Glutamatergic neuron (in vitro differentiated cells): ENCODE measurements around the gene ALKBH6. TPM values are rescaled to one million over a fixed set of nuclear protein-coding genes. Genes with fewer than 3 reads are reported as not detected.
"Not testable (repeated sequence)": the region's sequence is repeated elsewhere in the genome, so short reads cannot be mapped to it uniquely, and the experiment has no call there.

ENCODE experiments used
- DNase-seq: peaks from one replicate; pipeline ENCODE4 v3.0.0; 2022
- H3K27ac Mint-ChIP-seq: one replicate; pipeline ENCODE4 v1.8.0; 2020; ENCODE audit warnings: mild to moderate bottlenecking, mixed read lengths, inconsistent platforms; ENCODE audit not compliant: unreplicated experiment
- H3K27me3 Mint-ChIP-seq: one replicate; pipeline ENCODE4 v1.8.0; 2020; ENCODE audit warnings: mild to moderate bottlenecking, moderate library complexity, mixed read lengths, inconsistent platforms; ENCODE audit not compliant: unreplicated experiment
- H3K36me3 Mint-ChIP-seq: one replicate; pipeline ENCODE4 v1.8.0; 2020; ENCODE audit warnings: mild to moderate bottlenecking, mixed read lengths, inconsistent platforms; ENCODE audit not compliant: unreplicated experiment
- H3K4me1 Mint-ChIP-seq: one replicate; pipeline ENCODE4 v1.8.0; 2020; ENCODE audit warnings: mild to moderate bottlenecking, low read depth, mixed read lengths, inconsistent platforms; ENCODE audit not compliant: unreplicated experiment
- H3K4me3 Mint-ChIP-seq: one replicate; pipeline ENCODE4 v1.8.0; 2020; ENCODE audit warnings: mild to moderate bottlenecking, mixed read lengths, inconsistent platforms; ENCODE audit not compliant: unreplicated experiment
- H3K9me3 Mint-ChIP-seq: one replicate; pipeline ENCODE4 v1.8.0; 2020; ENCODE audit warnings: mild to moderate bottlenecking, moderate library complexity, mixed read lengths, inconsistent platforms; ENCODE audit not compliant: unreplicated experiment
- CTCF ChIP-seq: fragments of 200-600 bp; sonication (generic); IDR thresholded peaks from one replicate; pipeline ENCODE4 v1.5.0; 2021; ENCODE audit not compliant: partially characterized antibody, unreplicated experiment
- total RNA-seq: library from RNA; stranded (reverse); fragmentation: NEBNext Ultra II Directional; extraction: Animal tissue kit (Norgen Biotek cat#: 25700); gene quantifications from one replicate; pipeline ENCODE4 v1.2.1, GENCODE V29; 2021; ENCODE audit not compliant: unreplicated experiment

ALKBH6 gene
- total RNA-seq, 1 donor from 2014 or later: 29.5 TPM

- no peak for DNase-seq
- Mint-ChIP-seq H3K36me3 (no peaks in the 10 kb centered on the region), H3K27me3 (peaks cover 9% of the 10 kb centered on the region), H3K4me3 (no peak overlapping the region), H3K27ac (no peak overlapping the region), H3K4me1 (no peaks in the 10 kb centered on the region), H3K9me3 (no peaks in the 10 kb centered on the region)
- TF ChIP-seq CTCF: no peak
Measured at GRCh38 chr19:36041831-36042230, 27.8 kb upstream of the ALKBH6 start.

DNA sequence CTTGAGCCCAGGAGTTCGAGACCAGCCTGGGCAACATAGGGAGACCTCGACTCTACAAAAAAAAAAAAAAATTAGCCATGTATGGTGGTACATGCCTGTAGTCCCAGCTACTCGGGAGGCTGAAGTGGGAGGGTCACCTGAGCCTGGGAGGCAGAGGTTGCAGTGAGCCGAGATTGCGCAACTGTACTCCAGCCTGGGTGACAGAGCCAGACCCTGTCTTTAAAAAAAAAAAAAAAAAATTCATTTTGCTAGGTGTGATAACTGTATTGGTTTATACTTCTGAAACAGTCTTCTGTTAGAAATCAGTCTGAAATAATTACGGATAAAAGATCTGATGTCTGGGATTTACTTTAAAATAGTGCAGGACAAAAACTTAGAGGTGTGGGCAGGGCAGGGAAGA is 27.1 kb upstream of the ALKBH6 start:
- H3K27me3 Mint-ChIP-seq, H3K4me3 Mint-ChIP-seq, H3K36me3 Mint-ChIP-seq, H3K27ac Mint-ChIP-seq, H3K9me3 Mint-ChIP-seq, DNase-seq, H3K4me1 Mint-ChIP-seq: not testable (repeated sequence)

GRCh38 chr19:36040495-36040894 is 26.5 kb upstream of the ALKBH6 start:
- H3K36me3 Mint-ChIP-seq: no peaks in the 10 kb centered on the region
- H3K4me3 Mint-ChIP-seq: no peak overlapping the region
- no peak for DNase-seq
- peaks cover 9% of the 10 kb centered on the region for H3K27me3 Mint-ChIP-seq
- no peaks in the 10 kb centered on the region for H3K4me1 Mint-ChIP-seq
- no peak for TF ChIP-seq CTCF
- no peaks in the 10 kb centered on the region for H3K9me3 Mint-ChIP-seq
- no peak overlapping the region for H3K27ac Mint-ChIP-seq

DNA sequence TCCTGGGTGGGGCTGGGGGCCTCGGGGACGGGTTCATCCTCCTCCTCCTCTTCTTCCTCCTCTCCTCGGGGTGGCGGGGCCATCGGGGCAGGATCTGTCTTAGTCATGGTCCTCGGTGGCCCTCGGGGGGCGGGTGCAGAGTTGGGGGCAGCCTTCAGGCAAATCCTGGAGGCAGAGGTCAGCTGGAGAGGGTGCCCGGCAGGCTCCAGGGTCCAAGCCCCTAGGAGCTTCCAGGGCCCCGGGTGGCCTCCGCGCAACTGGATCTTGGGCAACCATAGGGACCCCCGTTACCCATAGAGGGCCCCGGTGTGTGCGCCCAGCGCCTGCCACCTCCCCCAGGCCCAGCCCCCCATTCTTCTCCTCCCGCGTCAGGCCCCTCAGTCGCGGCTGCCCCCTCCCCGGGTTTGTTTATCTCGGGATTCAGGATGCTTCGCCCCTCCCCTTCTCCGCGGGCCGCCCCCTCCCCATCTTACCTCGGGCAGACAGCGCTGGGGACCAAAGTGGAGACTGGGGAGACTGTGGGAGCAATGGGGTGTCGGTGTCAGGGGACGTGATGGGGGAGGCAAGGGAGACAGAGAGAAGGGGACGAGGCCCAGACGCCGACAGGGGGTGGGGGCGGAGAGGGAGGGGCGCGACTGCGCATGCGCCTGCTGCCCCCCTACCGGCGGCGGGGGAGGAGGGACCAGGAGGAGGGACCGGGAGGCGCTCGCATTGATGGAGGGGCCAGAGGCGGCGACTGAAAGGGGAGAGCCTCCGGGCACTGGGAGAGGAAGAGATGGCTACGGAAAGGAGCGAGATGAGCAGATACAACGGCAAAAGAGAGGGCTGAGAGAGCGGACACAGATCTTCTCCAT is 18.5 kb upstream of the ALKBH6 start, which contains the start of gene CLIP3:
TSS of gene CLIP3 (minus strand) at position 623 of the 854 bp plus-strand sequence. CDS start at position 107, 516 bp downstream.
- peak; percentile 89 for DNase-seq
- H3K27ac Mint-ChIP-seq: peak within 1 kb of the TSS; percentile 70
- H3K9me3 Mint-ChIP-seq: peaks cover 5% of the 10 kb centered on the region
- TF ChIP-seq CTCF: peak; percentile 13
- H3K4me3 Mint-ChIP-seq: peak within 1 kb of the TSS; percentile 92
- H3K4me1 Mint-ChIP-seq: peaks cover 3% of the 10 kb centered on the region
- H3K27me3 Mint-ChIP-seq: peaks cover 13% of the 10 kb centered on the region
- no peaks in the 10 kb centered on the region for H3K36me3 Mint-ChIP-seq

GRCh38 chr19:36031308-36031707 is 17.3 kb upstream of the ALKBH6 start:
- peaks cover 11% of the 10 kb centered on the region for H3K27me3 Mint-ChIP-seq
- H3K4me3 Mint-ChIP-seq: peak overlapping the region; percentile 92
- no peak for DNase-seq
- H3K9me3 Mint-ChIP-seq: peaks cover 5% of the 10 kb centered on the region
- H3K36me3 Mint-ChIP-seq: no peaks in the 10 kb centered on the region
- peak overlapping the region; percentile 9 for H3K27ac Mint-ChIP-seq
- no peak for TF ChIP-seq CTCF
- peaks cover 3% of the 10 kb centered on the region for H3K4me1 Mint-ChIP-seq
